Measurements from ENCODE around the gene CLEC2L.

The CLEC2L gene

DNA sequence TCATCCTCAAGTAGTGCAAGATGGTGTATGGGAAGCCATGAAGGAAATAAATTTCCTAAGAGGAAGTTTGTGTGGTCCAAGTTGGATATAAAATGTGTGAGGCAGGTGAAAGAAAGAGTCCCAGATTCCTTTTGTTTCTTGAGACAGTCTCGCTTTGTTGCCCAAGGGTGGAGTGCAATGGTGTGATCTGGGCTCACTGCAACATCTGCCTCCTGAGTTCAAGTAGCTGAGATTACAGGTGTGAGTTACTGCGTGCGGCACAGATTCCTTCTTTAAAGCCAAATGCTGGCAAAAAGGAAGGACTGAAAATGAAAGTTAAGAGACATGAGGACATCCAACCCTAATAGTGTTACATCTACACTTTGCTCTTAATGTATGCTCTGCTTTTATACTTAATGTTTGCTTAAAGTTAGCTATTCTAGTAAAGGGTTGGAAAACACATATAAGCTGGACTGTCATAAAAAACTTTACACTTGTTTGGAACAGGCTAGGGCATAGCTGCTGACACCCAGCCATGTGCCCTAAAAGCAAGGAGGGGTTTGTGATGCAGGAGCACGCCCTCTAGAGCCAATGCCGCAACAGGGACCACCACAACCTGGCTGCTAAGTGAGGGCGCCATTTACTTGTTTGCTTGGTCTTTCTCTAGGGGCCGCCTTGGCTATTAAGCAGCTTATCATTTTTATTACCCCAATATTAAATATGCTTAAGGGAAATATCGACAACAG, 34.5 kb downstream of the CLEC2L start:
- Histone ChIP-seq H3K4me1 (ENCODE audit: insufficient read depth, low read length) (peaks cover 5% of the 10 kb centered on the region), H3K9ac (ENCODE audit: low read depth, low read length) (no peak overlapping the region), H3K9me3 (ENCODE audit: control insufficient read depth, insufficient read depth, low read length) (no peaks in the 10 kb centered on the region), H3K36me3 (ENCODE audit: insufficient read depth, low read length) (no peaks in the 10 kb centered on the region)

GRCh38 chr7:139559364-139560105, 36.0 kb downstream of the CLEC2L start:
- Histone ChIP-seq H3K9ac (ENCODE audit: low read depth, low read length) (no peak overlapping the region), H3K36me3 (ENCODE audit: insufficient read depth, low read length) (no peaks in the 10 kb centered on the region; the same call in 1 of the 2 replicates), H3K9me3 (ENCODE audit: control insufficient read depth, insufficient read depth, low read length) (no peaks in the 10 kb centered on the region), H3K4me1 (ENCODE audit: insufficient read depth, low read length) (peaks cover 5% of the 10 kb centered on the region; the same call in 1 of the 2 replicates)

DNA sequence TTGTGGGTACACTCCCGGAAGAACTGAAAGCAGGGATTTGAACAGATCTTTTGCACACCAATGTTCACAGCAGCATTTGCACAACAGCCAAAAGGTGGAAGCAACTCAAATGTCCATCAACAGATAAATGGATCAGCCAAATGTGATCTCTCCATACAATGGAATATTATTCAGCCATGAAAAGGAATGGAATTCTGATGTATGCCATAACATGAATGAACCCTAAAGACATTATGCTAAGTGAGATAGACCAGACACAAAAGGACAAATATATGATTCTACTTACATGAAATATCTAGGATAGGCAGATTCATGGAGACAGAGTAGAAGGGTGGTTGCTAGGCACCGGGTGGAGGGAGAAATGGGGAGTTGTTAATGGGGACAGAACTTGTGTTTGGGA, 36.7 kb downstream of the CLEC2L start:
- Histone ChIP-seq H3K36me3 (ENCODE audit: insufficient read depth, low read length) (no peaks in the 10 kb centered on the region; the same call in 1 of the 2 replicates), H3K4me1 (ENCODE audit: insufficient read depth, low read length) (peaks cover 5% of the 10 kb centered on the region; the same call in 1 of the 2 replicates), H3K9me3 (ENCODE audit: control insufficient read depth, insufficient read depth, low read length) (no peaks in the 10 kb centered on the region), H3K9ac (ENCODE audit: low read depth, low read length) (no peak overlapping the region)

DNA sequence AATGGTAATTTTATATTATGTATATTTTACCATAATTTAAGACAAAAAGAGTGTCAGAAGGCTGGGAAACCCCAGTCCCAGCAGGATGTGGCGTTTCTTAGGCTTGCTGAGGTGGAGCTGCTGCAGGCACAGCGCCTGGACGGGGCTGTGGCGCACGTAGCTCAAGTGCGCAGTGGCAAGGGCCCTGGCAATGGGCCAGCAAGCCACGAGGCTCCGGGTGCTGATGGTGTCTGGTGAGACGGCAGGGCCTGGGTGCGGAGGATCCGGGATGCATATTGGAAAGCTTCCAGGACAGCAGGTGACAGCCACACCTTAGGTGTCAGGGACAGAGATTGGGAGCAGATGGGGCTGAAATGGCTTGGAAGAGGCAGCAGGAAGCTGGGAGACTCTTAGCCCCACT, 37.2 kb downstream of the CLEC2L start:
- H3K9me3 ChIP-seq (ENCODE audit: control insufficient read depth, insufficient read depth, low read length): no peaks in the 10 kb centered on the region
- H3K9ac ChIP-seq (ENCODE audit: low read depth, low read length): no peak overlapping the region
- H3K36me3 ChIP-seq (ENCODE audit: insufficient read depth, low read length): no peaks in the 10 kb centered on the region; the same call in 1 of the 2 replicates
- peaks cover 8% of the 10 kb centered on the region; the same call in 1 of the 2 replicates for H3K4me1 ChIP-seq (ENCODE audit: insufficient read depth, low read length)

DNA sequence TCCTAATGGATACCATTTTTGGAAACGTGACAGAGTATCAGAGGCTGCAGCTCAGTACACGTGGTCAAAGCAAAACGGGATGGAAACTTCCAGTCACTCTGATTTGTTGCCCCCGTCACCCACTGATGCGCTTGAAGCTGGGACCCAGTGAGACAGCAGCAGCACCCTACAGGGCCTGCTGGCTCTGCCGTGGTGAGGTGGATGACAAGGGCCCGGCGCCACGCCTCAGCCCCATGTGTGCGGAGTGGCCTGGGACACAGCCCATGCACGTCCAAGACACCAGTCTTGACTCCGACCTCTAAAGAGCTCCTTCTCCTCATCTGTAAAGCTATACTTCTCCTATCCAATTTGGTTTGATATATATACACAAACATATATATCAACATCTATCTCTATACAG, 39.0 kb downstream of the CLEC2L start:
- Histone ChIP-seq H3K9me3 (ENCODE audit: control insufficient read depth, insufficient read depth, low read length) (no peaks in the 10 kb centered on the region), H3K4me1 (ENCODE audit: insufficient read depth, low read length) (peaks cover 19% of the 10 kb centered on the region)

DNA sequence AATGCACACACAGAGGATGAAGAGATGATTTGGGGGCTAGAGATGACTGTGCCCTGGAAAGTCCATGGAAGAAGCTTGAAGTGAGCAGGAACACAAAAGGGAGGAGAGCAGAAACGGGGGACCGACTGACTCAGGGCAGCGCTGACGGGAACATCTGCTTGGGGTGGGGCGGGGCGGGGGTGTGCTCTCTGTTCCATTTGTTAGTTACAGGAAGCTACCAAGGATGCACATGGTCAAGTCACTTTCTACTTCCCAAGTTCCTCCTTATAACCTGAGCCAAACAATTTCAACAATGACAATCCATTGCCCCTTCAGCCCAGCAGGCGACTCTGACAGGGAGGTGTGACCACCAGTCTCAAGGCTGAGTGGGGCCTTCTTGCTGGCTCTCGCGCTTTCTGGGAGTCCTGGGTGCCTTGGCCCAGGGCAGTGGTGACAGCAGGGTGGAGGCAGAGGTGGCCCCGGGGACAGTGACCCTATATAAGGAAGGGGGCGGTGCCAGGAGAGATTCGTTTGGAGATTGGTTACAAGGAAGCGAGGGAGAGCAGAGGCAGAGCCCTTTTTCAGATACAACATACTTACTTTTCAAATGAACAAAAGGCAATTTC, 39.6 kb downstream of the CLEC2L start:
- no peaks in the 10 kb centered on the region; the same call in 1 of the 2 replicates for H3K36me3 ChIP-seq (ENCODE audit: insufficient read depth, low read length)
- no peak overlapping the region for H3K9ac ChIP-seq (ENCODE audit: low read depth, low read length)

More for the DNA sequence above, 39.0 kb downstream of the CLEC2L start:
- Histone ChIP-seq H3K9ac (ENCODE audit: low read depth, low read length) (no peak overlapping the region), H3K36me3 (ENCODE audit: insufficient read depth, low read length) (no peaks in the 10 kb centered on the region; the same call in 1 of the 2 replicates)

GRCh38 chr7:139563856-139564255, 40.4 kb downstream of the CLEC2L start:
- no peaks in the 10 kb centered on the region for H3K9me3 ChIP-seq (ENCODE audit: control insufficient read depth, insufficient read depth, low read length)
- H3K36me3 ChIP-seq (ENCODE audit: insufficient read depth, low read length): no peaks in the 10 kb centered on the region; the same call in 1 of the 2 replicates
- H3K4me1 ChIP-seq (ENCODE audit: insufficient read depth, low read length): peaks cover 19% of the 10 kb centered on the region

More for the DNA sequence above, 39.6 kb downstream of the CLEC2L start:
- H3K4me1 ChIP-seq (ENCODE audit: insufficient read depth, low read length): peaks cover 19% of the 10 kb centered on the region
- H3K9me3 ChIP-seq (ENCODE audit: control insufficient read depth, insufficient read depth, low read length): no peaks in the 10 kb centered on the region

DNA sequence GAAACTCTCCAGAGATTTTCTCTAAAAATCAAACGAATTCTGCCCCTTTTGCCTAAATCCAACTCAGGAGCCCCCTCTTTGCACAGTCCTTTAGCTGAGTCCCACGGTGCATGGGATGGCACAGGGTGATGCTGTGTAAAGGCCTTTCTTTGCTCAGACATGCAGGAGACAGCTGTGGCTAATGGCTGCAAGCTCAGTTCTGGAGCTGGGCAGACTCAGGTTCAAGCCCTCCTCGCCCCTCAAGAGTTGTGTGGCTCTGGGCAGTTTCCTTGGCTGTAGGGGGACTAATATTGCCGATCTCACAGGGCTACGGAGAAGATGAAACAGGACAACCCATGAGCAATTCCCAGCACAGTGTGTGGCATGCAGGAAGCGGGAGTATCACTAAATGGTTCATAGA, 42.6 kb downstream of the CLEC2L start:
- Histone ChIP-seq H3K9me3 (ENCODE audit: control insufficient read depth, insufficient read depth, low read length) (no peaks in the 10 kb centered on the region), H3K4me1 (ENCODE audit: insufficient read depth, low read length) (peaks cover 19% of the 10 kb centered on the region), H3K36me3 (ENCODE audit: insufficient read depth, low read length) (no peaks in the 10 kb centered on the region; the same call in 1 of the 2 replicates), H3K9ac (ENCODE audit: low read depth, low read length) (no peak overlapping the region)

More at GRCh38 chr7:139563856-139564255, 40.4 kb downstream of the CLEC2L start:
- H3K9ac ChIP-seq (ENCODE audit: low read depth, low read length): no peak overlapping the region

DNA sequence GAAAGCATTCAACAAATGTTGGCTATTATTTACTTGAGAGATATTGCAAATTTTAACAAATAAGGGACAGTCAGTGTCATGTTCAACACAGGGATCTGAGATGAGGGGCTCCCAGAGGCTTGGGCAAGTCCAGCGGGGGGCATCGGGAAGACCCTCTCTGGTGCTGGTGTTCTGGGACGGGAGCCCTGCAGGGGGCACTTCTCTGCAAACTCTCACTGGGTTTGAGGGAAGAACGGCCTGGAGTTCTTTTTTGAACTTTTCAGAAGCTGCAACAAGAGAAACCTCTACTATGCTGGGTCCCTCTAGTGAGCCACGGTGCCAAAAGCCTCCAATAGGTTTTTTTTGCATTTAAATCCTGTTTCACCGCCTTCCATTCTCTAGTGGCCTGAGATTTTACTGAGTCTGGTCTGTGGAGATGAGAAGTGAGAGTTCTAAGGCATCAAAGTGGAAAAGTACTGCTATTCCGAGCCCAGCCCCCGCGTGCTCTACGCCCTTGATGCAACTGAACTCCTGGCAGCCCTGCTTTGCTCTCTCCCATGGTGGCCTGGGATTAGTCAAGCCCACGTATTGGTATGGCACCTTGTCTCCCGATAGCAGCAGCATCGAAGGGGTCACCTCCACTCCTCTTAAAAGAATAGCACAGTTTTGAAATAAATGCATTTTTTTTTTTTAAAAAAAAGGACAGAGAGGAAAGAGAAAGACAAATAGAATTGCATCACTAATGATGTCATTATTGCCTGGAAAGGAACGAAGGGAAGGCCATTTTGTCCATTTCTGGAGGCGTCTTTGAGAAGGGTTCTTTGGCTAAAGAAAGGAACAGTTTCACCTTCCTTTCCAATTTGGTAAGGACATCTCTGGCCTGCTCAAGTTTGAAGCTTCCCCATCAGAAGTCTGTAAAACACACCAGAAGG, 43.5 kb downstream of the CLEC2L start:
- H3K36me3 ChIP-seq (ENCODE audit: insufficient read depth, low read length): no peaks in the 10 kb centered on the region; the same call in 1 of the 2 replicates
- no peak overlapping the region for H3K9ac ChIP-seq (ENCODE audit: low read depth, low read length)
- H3K9me3 ChIP-seq (ENCODE audit: control insufficient read depth, insufficient read depth, low read length): no peaks in the 10 kb centered on the region
- peaks cover 19% of the 10 kb centered on the region for H3K4me1 ChIP-seq (ENCODE audit: insufficient read depth, low read length)

- no peak overlapping the region for H3K9ac ChIP-seq (ENCODE audit: low read depth, low read length)
- H3K9me3 ChIP-seq (ENCODE audit: control insufficient read depth, insufficient read depth, low read length): no peaks in the 10 kb centered on the region
- H3K36me3 ChIP-seq (ENCODE audit: insufficient read depth, low read length): no peaks in the 10 kb centered on the region; the same call in 1 of the 2 replicates
- H3K4me1 ChIP-seq (ENCODE audit: insufficient read depth, low read length): peaks cover 19% of the 10 kb centered on the region
Measured at GRCh38 chr7:139567647-139568345, 44.3 kb downstream of the CLEC2L start.

DNA sequence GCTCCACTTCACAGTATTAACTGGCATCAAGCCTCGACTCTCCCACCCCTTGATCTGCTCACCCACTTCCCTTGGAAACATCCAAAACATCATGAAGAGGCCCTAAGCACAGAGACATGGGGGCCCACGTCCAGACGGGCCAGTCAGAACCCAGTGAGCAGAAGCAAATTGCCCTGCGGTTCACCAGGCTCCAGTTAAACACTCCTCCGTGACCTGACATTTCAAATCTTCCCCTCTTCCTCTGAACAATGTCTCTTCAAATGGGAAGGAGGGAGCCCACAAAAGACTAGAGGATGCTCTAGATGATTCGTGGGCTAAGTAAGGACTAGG, 44.8 kb downstream of the CLEC2L start:
- Histone ChIP-seq H3K4me1 (ENCODE audit: insufficient read depth, low read length) (peaks cover 19% of the 10 kb centered on the region), H3K9ac (ENCODE audit: low read depth, low read length) (no peak overlapping the region), H3K9me3 (ENCODE audit: control insufficient read depth, insufficient read depth, low read length) (no peaks in the 10 kb centered on the region), H3K36me3 (ENCODE audit: insufficient read depth, low read length) (no peaks in the 10 kb centered on the region; the same call in 1 of the 2 replicates)

- no peaks in the 10 kb centered on the region; the same call in 1 of the 2 replicates for H3K36me3 ChIP-seq (ENCODE audit: insufficient read depth, low read length)
- H3K9me3 ChIP-seq (ENCODE audit: control insufficient read depth, insufficient read depth, low read length): no peaks in the 10 kb centered on the region
- H3K4me1 ChIP-seq (ENCODE audit: insufficient read depth, low read length): peaks cover 15% of the 10 kb centered on the region
- no peak overlapping the region for H3K9ac ChIP-seq (ENCODE audit: low read depth, low read length)
Measured at GRCh38 chr7:139568813-139569490, 45.5 kb downstream of the CLEC2L start.

DNA sequence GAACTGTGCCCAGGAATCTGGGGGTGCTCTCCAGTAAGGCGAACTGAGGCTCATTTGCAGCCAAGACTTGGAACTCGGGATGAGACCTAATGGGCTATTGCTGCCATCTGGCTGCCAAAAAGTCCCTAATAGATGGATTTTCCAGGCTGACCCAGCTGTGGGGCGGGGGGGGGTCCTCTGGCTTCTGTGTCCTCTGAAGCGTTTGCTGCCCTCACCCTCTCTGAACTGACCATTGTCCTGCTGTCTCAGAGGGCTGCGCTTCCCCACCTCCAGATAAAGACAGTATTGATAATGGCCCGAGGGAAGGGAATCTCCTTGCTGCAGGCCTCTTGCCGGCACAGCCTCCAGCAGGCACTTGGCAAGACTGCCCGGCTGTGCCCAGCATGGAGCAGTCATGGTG, 46.6 kb downstream of the CLEC2L start:
- Histone ChIP-seq H3K9me3 (ENCODE audit: control insufficient read depth, insufficient read depth, low read length) (no peaks in the 10 kb centered on the region), H3K36me3 (ENCODE audit: insufficient read depth, low read length) (no peaks in the 10 kb centered on the region), H3K9ac (ENCODE audit: low read depth, low read length) (no peak overlapping the region), H3K4me1 (ENCODE audit: insufficient read depth, low read length) (peaks cover 15% of the 10 kb centered on the region)

All from ES-I3 (cell line).